ENCODE results near the gene METTL22.

METTL22 gene

DNA sequence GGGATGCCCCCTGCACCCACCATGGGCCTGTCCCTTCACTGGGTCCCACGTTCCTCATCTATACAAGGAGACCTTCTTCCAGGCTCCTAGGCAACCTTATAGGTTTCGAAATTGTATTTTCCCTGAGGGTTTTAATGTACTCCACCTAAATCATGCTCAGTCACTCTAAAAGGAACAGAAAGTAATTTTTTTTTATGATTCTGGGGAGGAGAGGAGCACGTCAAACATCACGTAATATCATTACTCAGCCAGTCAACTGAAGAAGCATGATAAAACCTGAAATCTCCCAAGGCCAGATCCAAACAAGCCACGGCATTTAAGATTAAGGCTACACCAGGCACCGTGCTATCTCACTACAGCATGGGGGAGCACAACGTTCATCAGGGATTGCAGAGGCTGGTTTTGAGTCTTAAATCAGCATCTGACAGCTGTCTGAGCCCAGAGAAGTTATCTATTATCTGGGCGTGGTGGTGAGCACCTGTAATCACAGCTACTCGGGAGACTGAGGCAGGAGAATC lies 27.3 kb upstream of the METTL22 start:
- no peak for DNase-seq (ENCODE audit: low read depth)

GRCh38 chr16:8595783-8596182 lies 25.7 kb upstream of the METTL22 start:
- DNase-seq (ENCODE audit: low read depth): no peak

DNA sequence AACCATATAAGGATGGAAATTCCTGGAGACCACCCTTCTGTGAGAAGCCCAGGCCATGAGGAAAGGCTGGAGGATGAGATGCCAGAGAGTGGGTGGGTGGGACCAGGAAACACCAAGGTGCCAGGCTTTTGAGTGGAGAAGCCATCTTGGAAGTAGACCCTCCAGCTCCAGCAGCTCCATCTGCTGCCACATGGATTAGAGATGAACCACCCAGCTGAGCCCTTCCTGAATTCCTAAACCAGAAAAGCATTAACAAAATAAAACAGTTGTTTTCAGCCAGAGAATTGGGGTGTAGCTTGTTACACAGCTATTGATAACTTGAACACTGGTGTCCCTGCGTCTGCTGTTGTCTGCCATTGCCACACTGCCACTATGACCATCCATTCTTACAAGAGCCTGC lies 24.9 kb upstream of the METTL22 start:
- DNase-seq (ENCODE audit: low read depth): no peak

- no peak for DNase-seq (ENCODE audit: low read depth)
Measured at GRCh38 chr16:8600144-8600775, 21.2 kb upstream of the METTL22 start.

- no peak for DNase-seq (ENCODE audit: low read depth)
Measured at GRCh38 chr16:8605554-8605953, 15.9 kb upstream of the METTL22 start.

DNA sequence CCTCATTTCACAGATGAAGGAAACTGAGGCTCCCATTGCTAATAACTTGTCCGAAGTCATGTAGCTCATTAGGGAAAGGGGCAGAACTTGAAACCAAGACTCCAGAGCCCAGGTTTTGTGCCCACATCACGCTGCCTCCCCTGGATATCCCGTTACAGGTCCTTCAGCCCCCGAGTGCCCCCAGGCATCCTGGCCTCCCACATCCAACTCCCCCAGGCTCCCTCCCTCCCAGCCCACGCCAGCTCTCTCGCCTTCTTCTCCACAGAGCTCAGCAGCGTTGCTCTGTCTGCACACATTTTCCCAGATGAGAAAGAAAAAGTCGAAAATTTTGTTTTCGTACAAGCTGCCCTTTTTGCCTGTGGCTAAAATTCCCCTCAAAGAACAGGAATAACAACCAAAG lies 14.3 kb upstream of the METTL22 start:
- no peak for DNase-seq (ENCODE audit: low read depth)

DNA sequence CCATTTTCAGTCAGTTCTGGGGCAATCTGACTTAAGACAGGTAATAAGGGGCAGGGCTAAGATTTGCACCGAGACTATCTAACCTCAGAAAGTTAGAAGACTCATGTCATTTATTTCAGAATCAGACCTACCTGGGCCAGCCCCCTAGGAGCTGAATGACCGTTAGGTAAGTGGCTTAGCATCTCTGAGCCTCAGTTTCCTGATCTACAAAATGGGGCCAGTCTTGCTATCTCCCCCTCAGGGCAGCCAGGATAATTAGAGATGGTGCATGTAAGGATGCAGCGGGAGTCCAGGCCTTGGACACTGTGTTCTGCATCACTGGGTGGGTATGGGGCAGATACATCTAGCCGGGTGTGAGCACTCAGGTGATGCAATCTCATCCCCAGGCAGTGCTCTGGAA lies 10.4 kb upstream of the METTL22 start:
- DNase-seq (ENCODE audit: low read depth): no peak

DNA sequence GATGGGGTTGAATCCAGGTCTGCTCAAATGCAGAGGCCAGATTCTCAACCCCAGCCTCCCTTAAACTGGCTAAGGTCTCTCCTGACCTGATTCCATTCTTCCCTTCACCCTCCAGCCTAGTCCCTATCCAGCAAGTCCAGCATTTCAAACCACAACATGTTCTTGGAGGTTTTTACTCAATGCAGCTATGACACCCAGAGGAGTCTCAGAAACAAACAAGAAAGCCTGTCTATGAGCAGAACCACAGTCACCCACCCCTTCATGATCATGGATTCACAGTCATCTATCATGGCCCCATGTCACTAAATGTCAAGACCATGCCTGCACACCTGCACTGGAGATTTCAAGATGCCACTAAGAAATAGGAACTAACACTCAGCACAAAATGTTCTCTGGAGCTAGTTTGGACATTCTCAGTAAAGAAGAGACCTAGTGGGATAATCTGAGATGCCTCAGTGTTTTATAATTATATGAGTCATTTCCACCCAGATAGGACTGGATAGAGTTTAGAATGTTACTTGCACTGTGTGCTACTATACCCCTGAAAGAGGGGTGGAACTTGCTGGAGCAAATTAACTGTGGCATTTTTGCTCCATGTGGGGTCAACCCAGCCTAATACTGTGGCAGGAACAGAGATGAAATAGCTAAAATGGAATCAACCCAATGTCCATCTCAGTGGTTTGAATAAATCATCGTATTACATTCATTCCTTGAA lies 9.5 kb upstream of the METTL22 start:
- DNase-seq (ENCODE audit: low read depth): no peak

DNA sequence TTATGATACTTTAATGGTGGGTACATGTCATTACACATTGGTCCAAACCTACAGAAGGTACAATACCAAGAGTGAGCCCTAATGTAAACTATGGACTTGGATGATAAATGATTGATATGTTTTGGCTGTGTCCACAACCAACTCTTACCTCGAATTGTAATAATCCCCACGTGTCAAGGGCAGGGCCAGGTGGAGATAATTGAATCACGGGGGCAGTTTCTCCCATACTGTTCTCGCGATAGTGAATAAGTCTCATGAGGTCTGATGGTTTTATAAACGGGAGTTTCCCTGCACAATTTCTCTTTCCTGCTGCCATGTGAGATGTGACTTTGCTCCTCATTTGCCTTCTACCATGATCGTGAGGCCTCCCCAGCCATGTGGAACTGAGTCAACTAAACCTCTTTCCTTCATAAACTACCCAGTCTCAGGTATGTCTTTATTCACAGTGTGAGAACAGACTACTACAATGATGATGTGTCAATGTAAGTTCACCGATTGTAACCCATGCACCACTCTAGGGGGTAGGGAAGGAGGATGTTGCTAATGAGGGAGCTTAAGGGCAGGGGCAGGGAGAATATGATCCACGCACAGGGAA lies 7.0 kb upstream of the METTL22 start:
- DNase-seq (ENCODE audit: low read depth): no peak

- no peak for DNase-seq (ENCODE audit: low read depth)
Measured at GRCh38 chr16:8619671-8620370, 1.7 kb upstream of the METTL22 start.

GRCh38 chr16:8620535-8620934 lies 963 bp upstream of the METTL22 start:
- no peak for DNase-seq (ENCODE audit: low read depth)

DNA sequence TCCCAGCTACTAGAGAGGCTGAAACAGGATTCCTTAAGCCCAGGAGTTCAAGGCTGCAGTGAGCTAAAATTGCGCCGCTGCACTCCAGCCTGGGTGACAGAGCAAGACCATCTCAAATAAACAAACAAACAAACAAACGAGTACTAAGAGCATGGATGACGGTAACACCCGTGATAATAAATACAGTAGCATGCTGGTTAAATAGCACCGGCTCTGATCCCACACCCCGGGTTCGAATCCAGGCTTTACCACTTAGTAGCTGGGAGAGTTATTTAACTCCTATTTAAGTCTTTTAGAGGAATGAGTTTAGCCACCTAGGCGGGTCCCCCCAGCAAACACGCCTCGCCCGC lies 301 bp upstream of the METTL22 start:
- DNase-seq (ENCODE audit: low read depth): no peak

DNA sequence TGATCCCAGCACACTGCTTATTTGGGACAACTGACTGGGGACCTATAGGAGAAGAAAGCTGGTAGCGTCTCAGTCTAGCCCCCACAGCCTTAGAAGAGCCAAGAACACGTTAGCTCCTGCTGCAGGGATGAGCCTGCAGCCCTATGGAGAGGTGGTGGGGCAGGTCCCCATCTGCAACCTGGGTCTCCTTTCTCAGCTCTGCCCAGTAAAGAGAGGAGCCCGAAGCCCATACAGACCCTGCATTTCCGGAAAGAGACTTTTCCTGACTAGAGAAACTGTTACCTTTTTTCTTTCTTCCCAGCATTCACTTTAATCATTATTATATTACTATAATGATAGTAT lies 788 bp downstream of the METTL22 start:
- DNase-seq (ENCODE audit: low read depth): no peak

GRCh38 chr16:8623634-8624033 lies 2.1 kb downstream of the METTL22 start:
- no peak for DNase-seq (ENCODE audit: low read depth)

DNA sequence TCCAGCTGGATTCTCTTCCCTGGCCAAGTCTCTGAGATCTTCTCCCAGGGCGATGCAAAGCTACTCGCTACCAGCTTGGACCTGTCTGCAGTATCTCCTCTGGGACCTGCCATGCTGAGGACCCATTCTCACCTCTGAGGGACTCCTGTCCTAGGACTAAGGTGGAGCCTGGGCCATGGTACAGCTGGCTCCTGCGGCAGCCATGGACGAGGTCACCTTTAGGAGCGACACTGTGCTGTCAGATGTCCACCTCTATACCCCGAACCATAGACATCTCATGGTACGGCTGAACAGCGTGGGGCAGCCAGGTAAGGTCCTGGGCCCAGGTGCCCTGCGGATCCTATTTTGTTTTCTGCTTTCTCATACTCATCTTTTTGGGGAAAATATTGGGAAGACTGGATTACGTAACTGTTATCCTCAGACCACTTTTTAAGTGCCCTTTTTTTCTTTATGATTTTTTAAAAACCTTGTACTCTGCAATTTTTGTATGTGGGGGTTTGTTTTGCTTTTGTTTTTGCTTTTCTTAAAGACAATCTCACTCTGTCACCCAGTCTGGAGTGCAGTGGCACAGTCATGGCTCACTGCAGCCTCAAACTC lies 4.1 kb downstream of the METTL22 start:
- DNase-seq (ENCODE audit: low read depth): no peak

DNA sequence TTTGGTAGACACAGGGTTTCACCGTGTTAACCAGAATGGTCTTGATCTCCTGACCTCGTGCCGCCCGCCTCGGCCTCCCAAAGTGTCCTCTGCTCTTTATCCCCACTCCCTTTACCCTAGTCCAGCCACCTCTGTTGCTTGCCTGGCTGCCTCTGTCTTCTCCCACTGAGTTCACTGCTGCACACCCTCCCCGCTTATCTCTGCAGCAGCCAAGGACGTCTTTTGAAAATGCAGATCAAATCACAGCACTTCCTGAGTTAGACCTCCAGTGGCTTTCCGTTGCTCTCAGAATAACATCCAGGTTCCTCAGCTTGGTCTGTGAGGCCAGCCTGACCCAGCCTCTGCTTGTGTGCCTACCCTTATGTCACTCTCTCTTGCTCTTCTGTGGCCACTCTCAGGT lies 5.4 kb downstream of the METTL22 start:
- no peak for DNase-seq (ENCODE audit: low read depth)

GRCh38 chr16:8627456-8627855 lies 6.0 kb downstream of the METTL22 start:
- no peak for DNase-seq (ENCODE audit: low read depth)

- no peak for DNase-seq (ENCODE audit: low read depth)
Measured at GRCh38 chr16:8628981-8629725, 7.7 kb downstream of the METTL22 start.

GRCh38 chr16:8630255-8630953 lies 8.9 kb downstream of the METTL22 start:
- DNase-seq (ENCODE audit: low read depth): no peak

- DNase-seq (ENCODE audit: low read depth): no peak
Measured at GRCh38 chr16:8631373-8631772, 9.9 kb downstream of the METTL22 start.

DNA sequence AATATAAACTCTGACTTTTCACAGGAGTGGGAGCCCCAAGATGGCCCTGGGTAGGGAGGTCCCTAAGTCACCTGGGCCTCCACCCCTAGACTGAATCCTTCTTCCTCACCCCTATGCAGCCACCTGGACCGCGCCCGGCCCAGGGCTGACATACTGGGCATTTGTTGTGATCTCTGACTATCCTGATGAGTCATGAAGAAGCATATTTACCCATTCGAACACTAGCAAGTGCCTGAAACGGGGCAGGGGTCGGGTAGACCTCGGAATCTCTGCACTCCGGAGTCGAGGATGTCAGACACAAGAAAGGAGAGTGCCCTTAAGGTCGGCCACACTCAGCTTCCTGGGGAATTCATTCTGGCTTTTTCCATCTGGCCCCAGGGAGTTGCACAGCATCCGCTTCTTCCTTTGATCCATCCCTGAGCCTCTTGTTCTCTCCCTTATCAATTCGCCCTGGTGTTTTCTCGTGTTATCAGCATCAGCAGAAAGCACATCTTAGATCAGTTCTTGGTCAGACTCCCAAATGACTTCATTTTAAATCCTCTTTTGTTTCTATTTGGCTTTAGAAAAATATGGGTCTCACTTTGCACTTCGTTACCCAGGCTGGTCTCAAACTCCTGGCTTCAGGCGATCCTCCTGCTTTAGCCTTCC lies 10.4 kb downstream of the METTL22 start:
- no peak for DNase-seq (ENCODE audit: low read depth)
